ENCODE results near the gene MKI67.
A peak's percentile ranks its signal among the peaks of the same experiment; 100 is the strongest.

Gene MKI67

DNA sequence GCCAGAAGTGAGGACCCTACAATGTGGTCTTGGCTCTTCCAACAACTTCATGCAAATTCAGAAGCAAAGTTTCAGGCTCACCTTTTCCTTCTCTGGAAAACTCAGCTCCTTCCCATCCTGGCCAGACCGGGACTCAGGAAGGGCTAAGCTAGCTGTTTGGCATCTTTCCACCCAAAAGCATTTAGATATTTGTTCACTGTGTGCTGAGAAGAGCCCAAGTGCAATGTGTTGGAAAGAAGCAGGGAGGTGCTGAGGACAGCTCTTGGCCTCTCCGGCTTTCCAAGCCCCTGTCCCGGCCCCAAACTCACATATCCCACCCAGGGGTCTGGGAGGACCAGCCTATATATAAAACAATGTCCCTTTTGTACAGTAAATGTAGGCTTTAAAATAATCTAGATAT is 44.5 kb downstream of the MKI67 start:
- DNase-seq, result no peak

DNA sequence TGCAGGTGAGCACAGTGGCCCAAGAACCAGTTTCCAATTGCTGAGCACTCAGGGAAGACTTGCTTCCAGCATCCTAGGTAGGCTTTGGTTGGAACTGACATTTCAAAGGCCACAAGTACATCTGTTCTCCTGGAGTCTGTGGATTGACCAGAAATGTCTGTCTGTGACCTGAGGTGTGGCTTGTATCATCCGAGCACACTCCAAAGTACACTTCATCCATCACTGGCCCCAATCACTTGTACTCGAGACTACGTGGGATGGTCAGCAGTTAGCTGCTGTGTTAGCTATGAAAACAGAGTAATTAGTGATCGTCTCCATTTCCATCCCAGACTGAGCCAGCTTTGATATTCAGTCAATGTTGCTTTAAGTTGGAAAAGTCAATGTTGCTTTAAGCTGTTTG is 45.0 kb downstream of the MKI67 start:
- no peak for DNase-seq

DNA sequence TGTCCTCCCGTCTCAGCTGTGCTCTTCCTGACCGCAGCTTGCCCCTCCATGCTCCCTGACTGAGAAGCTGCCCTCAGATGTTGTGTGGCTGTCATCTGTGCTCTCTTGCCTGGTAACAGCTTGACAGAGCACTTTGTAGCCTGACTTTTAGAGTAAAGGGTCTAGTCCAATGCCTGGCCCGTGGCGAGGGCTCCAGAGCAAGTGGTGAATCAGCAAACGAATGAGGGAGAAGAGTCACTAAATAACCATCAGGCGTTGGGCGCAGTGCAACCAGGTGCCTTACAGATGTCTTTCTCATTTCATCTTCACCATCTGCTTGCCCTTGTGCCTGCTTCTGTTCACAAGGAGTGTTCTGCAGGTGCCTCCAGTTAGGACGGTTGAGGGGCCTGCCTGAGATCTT is 45.6 kb downstream of the MKI67 start:
- DNase-seq, result no peak

DNA sequence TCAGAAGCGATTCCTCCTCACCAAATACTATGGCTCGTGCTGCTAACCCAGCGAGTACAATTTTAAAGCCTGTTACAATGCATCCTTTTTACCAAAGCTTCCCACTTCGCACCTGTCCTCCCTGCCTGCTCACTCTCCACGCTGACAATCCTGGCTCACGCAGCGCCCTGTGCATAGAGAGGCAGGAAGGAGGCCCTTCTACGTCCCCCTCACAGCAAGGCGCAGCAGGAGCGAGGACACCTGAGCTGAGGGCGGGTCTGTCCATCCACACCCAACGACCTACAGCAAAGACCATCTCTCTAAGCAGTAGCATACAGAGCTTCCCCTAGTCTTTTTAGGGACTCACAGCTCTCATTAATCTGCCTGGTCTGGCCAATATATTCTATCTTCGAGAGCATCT is 46.0 kb downstream of the MKI67 start:
- DNase-seq, result no peak

DNA sequence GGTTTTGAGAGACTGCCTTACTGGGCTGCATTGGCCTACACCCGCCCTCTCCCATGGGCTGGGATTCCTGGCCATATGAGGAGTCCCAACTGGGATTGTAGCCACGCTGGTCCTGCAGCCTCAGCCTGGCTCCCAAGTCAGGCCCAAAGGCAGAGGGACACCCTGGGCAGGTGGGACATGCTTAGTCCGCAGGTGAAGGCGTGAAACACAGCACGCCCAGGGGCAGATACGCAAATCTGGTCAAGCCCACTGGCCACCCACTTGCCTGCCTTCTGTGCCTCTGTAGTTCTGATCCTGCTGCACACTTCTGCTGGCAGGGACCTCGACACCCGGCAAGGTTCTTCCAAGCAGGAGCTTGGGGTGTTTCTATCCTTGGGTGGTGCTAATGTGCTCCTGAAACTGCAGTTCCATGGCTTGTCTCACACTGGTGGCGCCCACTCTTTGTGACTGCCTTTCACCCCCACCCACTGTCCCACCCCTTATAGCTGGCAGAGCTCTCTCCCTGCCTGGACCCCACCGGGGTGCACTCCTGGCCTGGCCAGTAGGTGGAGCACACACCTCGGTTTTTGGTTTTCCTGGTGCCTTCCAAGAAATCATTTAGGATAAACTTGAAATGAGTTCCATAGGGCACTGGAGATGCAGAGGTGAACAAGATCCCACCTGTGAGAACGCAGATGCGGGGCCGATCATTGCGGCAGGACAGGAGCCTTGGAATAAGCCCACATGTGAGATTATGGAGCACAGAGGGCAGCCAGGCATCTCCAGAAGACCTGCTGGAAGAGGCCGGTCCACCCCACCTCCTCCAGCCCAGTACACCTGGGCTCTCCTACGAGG is 47.9 kb downstream of the MKI67 start:
- DNase-seq, result peak; percentile 45

GRCh38 chr10:128077155-128077875 is 48.9 kb downstream of the MKI67 start:
- no peak for DNase-seq

DNA sequence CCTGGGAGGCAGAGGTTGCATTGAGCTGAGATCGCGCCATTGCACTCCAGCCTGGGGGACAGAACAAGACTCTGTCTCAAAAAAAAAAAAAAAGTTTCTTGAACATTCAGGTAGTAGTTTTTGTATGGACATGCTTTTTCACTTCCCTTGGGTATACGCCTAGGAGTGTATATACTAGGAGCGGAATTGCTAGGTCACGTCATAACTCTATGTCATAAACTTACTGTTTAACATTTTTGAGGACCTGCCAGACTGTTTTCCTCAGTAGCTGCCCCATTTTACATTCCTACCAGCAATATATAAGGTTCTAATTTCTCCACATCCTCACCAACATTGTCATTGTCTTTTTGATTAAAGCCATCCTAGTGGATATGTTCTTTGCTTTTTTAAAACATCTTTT is 51.6 kb downstream of the MKI67 start:
- DNase-seq, result no peak

- DNase-seq, result no peak
These were observed 52.3 kb downstream of the MKI67 start for GRCh38 chr10:128073890-128074289.

- no peak for DNase-seq
These were observed 53.1 kb downstream of the MKI67 start for GRCh38 chr10:128072941-128073645.

- DNase-seq, result no peak
These were observed 54.2 kb downstream of the MKI67 start for GRCh38 chr10:128072046-128072445.

- DNase-seq, result no peak
These were observed 54.8 kb downstream of the MKI67 start for GRCh38 chr10:128071417-128071782.

DNA sequence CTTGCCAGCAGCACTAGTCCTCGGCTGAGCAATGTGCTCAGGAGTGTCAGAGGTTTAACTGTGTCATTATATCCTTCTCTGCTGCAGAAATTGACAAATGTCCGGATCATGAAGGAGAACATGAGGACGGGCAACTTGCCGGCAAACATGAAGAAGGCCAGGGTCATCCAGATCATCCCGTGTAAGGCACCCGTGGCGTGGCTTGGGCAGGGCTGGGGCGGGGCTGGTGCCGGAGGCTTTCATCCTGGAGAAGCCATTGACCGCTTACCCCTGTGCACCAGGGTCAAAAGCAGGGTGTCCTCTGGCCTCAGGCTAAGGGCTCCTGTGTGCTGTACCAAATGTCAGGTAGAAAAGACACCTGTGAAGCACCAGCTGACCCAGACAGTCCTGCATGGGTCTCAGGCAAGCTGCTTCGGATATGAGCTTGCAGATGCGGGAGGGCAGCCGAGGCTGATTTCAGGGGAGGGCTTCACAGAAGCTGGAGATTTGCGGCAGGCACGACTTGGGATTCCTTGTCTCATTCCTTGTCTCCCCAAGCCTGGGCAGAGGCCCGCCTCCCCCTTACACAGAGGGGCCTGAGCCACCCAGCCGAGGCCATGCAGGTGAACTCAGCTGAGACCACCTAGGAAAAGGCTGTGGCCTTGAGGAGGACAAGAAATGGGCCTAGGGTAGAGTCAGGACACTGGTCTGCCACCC is 55.4 kb downstream of the MKI67 start:
- no peak for DNase-seq

- no peak for DNase-seq
These were observed 56.1 kb downstream of the MKI67 start for GRCh38 chr10:128070161-128070560.

DNA sequence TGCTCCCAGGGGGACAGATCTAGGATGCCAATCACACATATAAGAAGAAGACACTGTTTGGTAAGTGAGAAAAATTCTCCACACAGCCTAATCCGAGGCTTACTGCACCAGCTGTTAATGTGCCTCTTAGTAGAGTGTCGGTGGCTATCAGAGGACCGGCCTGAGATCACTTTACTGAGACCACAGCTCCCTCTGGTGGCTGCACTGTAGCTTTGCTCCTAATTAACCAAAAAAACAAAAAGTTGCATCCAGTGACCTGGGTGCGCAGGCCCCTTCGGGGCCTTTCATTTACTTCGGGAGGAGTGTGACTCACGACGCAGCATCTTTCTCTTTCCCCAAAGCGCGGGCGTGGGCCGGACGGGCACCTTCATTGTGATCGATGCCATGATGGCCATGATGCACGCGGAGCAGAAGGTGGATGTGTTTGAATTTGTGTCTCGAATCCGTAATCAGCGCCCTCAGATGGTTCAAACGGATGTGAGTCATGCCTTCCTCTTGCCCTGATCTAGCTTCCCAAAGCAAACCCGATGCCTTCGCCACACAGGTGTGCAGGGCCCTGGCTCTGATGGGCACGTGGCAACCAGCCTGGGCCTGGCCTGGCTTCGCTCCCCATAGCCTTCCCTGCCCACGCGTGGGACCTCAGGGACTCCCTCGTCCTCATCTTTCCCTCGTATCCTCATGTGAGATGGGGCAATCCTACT is 56.7 kb downstream of the MKI67 start:
- DNase-seq, result peak; percentile 71

GRCh38 chr10:128068398-128069285 is 57.6 kb downstream of the MKI67 start:
- DNase-seq, result no peak

DNA sequence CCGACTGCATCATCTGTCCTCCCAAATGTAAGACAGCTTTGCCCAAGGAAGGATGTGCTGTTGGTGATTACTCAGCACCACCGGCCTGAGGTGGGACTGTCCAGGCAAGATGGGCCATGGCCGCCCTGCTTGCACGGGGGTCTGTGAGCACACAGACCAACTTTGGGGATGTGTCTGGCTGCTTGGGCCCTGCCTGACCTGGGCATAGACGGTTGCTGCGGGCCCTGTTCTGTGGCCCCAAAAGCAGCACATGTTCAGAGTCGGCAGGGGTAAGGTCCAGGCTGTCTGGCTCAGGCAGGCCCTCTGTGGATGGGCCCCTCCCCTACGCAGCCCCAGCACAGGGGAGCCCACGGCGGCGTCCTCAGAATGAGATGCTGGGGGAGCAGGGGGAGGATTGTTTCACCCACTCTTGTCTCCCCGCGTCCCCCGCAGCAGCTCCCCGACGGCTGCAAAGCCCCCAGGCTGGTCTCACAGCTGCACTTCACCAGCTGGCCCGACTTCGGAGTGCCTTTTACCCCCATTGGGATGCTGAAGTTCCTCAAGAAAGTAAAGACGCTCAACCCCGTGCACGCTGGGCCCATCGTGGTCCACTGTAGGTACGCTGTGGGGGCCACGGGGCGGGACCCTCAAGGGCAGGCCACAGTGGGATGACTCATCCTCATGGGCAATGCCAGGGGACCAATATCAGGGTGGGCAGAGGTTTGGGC is 58.4 kb downstream of the MKI67 start:
- no peak for DNase-seq

- DNase-seq, result no peak
These were observed 59.3 kb downstream of the MKI67 start for GRCh38 chr10:128066870-128067382.

DNA sequence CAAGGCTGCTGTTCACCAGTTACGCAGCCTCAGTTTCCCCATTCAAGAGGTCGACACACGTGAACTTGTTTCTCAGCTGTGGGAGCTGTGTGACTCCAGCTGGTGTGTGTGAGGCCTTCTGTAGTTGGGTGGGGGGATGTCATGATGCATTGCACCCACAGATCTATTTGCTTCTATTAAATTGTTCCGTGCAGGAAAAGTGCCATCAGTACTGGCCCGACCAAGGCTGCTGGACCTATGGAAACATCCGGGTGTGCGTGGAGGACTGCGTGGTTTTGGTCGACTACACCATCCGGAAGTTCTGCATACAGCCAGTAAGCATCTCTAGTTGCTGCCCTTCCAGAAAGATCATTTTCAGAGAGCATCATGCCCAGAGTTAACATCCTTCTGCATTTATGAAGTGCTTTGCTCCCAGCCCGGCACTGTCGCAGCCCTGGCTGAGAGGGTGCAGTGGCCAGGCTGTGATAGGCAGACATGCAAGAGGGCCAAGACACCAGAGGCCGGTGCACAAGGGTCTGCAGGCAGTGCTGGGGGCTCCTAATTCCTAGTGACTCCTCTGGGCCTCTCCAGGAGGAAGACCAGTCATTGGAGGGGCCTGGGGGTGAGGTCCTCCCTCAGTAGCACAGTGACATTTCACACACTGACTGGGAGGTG is 60.2 kb downstream of the MKI67 start:
- no peak for DNase-seq

DNA sequence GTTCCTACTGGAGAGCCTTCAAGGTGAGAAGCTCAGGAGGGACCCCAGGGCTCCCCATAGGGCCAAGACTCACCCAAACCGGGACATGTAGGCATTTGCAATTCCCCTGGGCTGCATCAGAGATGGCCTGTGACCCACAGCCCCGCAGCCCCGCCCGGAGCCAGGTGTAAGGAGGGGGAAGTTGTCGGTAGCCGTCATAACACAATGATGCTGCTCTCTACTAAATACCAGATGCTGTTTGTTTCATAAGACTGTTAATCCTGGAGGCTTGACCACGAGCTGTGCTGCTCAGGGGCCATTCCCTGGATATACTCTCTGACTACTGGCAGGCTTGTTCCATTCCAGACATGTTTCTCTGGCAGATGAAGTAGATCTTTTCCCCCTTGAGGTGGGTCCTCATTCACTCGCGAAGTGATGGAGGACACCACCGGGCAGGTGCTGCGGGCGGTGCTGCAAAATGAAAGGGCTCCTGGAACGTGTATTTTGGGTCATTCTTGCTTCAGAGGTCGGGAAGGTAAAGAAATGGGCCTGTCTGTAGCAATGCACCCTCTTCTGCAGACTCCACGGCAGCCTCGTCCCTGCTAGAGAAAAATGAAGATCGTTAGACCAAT is 61.1 kb downstream of the MKI67 start:
- DNase-seq, result no peak
